Osteoblast (primary cell): Measurements from ENCODE around the gene EPHB3. TPM values are rescaled to one million over a fixed set of nuclear protein-coding genes. Genes with fewer than 3 reads are reported as not detected.

Source experiments
- DNase-seq: peaks from one replicate; pipeline ENCODE4 v3.0.0; 2011; ENCODE audit warnings: low spot score, mixed read lengths; ENCODE audit not compliant: insufficient read length; ENCODE audit errors: missing footprints
- H2AFZ ChIP-seq: 2 replicates; pipeline ENCODE4 v1.6.0; 2011; ENCODE audit warnings: mild to moderate bottlenecking, low read length
- H3K27ac ChIP-seq: 2 replicates; pipeline ENCODE4 v1.5.1; 2011; ENCODE audit warnings: mild to moderate bottlenecking, low read depth, low read length, moderate library complexity
- H3K27me3 ChIP-seq: 2 replicates; pipeline ENCODE4 v1.6.0; 2012; ENCODE audit warnings: mild to moderate bottlenecking, control low read depth, inconsistent platforms, low read length, moderate library complexity; ENCODE audit not compliant: insufficient read depth
- H3K36me3 ChIP-seq: 2 replicates; pipeline ENCODE4 v1.5.1; 2011; ENCODE audit warnings: mild to moderate bottlenecking, low read length, control low read depth, moderate library complexity; ENCODE audit not compliant: insufficient read depth
- H3K4me1 ChIP-seq: 2 replicates; pipeline ENCODE4 v1.5.1; 2011; ENCODE audit warnings: mild to moderate bottlenecking, low read length, control low read depth, moderate library complexity; ENCODE audit not compliant: insufficient read depth
- H3K4me2 ChIP-seq: 2 replicates; pipeline ENCODE4 v1.6.0; 2011; ENCODE audit warnings: mild to moderate bottlenecking, low read length; ENCODE audit not compliant: insufficient read depth
- H3K4me3 ChIP-seq: fragments of 200-600 bp; sonication (generic); 3 replicates; pipeline ENCODE4 v1.5.1; 2012; ENCODE audit warnings: mild to moderate bottlenecking, low read length, inconsistent platforms; ENCODE audit not compliant: insufficient read depth
- H3K79me2 ChIP-seq: 2 replicates; pipeline ENCODE4 v1.6.0; 2012; ENCODE audit warnings: mild to moderate bottlenecking, low read length, control low read depth, inconsistent platforms; ENCODE audit not compliant: insufficient read depth
- H3K9me3 ChIP-seq: 2 replicates; pipeline ENCODE4 v1.5.1; 2011; ENCODE audit warnings: low read depth, low read length, control low read depth
- H4K20me1 ChIP-seq: 2 replicates; pipeline ENCODE4 v1.6.0; 2012; ENCODE audit warnings: mild to moderate bottlenecking, low read length, control low read depth; ENCODE audit not compliant: insufficient read depth
- total RNA-seq: library from RNA; depleted of rRNA; stranded (reverse); fragments of >200 nt; gene quantifications from 2 replicates; pipeline ENCODE4 v1.2.3, GENCODE V29; 2012
- TF ChIP-seq, protein P1 (sequence below): IDR thresholded peaks from 2 replicates; pipeline ENCODE4 v1.5.1; 2011; ENCODE audit warnings: mild to moderate bottlenecking, low read depth, low read length, moderate library complexity; ENCODE audit errors: extremely low read depth

EPHB3 gene
- total RNA-seq, 1 donor: 3.6 TPM

DNA sequence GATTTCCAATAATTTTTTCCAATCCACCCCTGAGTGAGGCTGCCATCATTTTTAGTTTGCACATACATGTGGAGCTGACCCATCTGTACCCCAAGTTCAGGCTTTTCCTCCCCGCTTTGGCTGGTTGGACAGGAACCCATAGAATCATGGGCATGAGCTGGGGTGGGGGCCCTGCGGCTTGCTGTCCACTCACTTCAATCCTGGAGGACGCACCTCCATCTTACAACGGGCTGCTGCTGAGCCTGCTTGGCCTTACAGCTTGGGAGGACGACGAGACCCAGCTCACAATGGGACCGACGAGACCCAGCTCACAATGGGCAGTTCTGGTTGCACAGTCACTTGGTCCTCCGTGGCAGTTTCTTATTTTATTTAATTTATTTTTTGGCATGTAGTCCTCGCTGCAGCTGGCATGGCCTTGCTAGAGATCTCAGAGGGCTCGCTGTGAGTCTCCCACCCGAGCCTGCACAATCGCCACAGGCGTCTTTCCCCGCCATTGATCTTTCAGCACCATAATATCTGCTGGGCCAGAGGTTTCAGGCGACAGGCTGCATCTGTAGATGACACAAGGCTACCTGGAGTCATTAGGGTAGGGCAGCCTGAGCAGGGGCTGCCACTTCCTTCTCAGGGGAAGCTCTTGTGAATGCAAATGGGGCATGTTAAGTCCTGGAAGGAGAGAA, 19.6 kb upstream of the EPHB3 start:
- no peak overlapping the region for H3K27ac ChIP-seq
- TF ChIP-seq, protein P1, sequence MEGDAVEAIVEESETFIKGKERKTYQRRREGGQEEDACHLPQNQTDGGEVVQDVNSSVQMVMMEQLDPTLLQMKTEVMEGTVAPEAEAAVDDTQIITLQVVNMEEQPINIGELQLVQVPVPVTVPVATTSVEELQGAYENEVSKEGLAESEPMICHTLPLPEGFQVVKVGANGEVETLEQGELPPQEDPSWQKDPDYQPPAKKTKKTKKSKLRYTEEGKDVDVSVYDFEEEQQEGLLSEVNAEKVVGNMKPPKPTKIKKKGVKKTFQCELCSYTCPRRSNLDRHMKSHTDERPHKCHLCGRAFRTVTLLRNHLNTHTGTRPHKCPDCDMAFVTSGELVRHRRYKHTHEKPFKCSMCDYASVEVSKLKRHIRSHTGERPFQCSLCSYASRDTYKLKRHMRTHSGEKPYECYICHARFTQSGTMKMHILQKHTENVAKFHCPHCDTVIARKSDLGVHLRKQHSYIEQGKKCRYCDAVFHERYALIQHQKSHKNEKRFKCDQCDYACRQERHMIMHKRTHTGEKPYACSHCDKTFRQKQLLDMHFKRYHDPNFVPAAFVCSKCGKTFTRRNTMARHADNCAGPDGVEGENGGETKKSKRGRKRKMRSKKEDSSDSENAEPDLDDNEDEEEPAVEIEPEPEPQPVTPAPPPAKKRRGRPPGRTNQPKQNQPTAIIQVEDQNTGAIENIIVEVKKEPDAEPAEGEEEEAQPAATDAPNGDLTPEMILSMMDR: no peak
- H3K9me3 ChIP-seq: no peaks in the 10 kb centered on the region
- H3K36me3 ChIP-seq: no peaks in the 10 kb centered on the region
- H3K4me3 ChIP-seq: no peak overlapping the region
- H3K27me3 ChIP-seq: peaks cover 41% of the 10 kb centered on the region
- H3K4me1 ChIP-seq: no peaks in the 10 kb centered on the region
- H2AFZ ChIP-seq: no peak overlapping the region
- DNase-seq: no peak
- no peaks in the 10 kb centered on the region for H4K20me1 ChIP-seq
- no peak overlapping the region for H3K4me2 ChIP-seq
- no peaks in the 10 kb centered on the region for H3K79me2 ChIP-seq

DNA sequence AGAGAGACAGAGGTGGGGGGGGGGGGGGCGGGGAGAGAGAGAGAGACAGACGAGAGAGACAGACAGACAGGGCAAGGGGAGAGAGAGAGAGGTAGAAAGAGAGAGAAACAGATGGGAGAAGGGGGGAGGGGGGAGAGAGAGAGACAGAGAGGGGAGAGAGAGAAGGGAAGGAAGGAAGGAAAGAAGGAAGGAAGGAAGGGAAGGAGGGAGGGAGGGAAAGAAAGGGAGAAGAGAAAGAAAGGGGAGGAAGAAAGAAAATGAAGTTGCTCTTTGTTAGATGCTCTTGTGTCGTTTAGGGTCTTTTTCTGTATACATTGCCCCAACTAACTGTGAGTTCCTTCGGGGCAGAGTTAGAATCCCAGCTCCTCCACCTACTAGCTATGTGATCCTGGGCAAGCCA, 19.0 kb upstream of the EPHB3 start:
- Histone ChIP-seq H3K4me1 (no peaks in the 10 kb centered on the region), H3K79me2 (no peaks in the 10 kb centered on the region), H3K27ac (no peak overlapping the region), H3K9me3 (no peaks in the 10 kb centered on the region), H3K27me3 (peaks cover 37% of the 10 kb centered on the region), H4K20me1 (no peaks in the 10 kb centered on the region), H3K36me3 (no peaks in the 10 kb centered on the region), H3K4me2 (no peak overlapping the region), H3K4me3 (no peak overlapping the region), H2AFZ (no peak overlapping the region)
- TF ChIP-seq, protein P1: no peak
- DNase-seq: no peak

DNA sequence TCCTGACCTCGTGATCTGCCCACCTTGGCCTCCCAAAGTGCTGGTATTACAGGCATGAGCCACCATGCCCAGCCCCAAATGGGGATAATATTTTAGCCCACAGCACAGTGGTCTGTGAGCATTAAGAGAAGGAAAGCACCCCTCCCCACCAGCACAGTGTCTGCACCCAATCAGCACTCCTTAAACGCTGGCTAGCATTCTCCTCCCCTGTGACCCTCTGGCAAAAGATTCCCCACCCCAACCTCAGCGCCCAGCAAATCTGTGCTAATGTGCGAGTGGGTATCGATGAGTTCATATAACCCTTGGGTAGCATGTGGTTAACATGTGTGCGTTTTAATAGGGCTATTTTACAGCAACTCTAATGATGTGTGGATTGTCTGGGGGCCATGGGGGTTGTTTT, 18.3 kb upstream of the EPHB3 start:
- TF ChIP-seq, protein P1: no peak
- H3K27ac ChIP-seq: no peak overlapping the region
- H4K20me1 ChIP-seq: no peaks in the 10 kb centered on the region
- no peaks in the 10 kb centered on the region for H3K9me3 ChIP-seq
- no peak for DNase-seq
- H3K4me3 ChIP-seq: no peak overlapping the region
- no peaks in the 10 kb centered on the region for H3K4me1 ChIP-seq
- no peaks in the 10 kb centered on the region for H3K79me2 ChIP-seq
- no peak overlapping the region for H3K4me2 ChIP-seq
- H3K36me3 ChIP-seq: no peaks in the 10 kb centered on the region
- H3K27me3 ChIP-seq: peaks cover 31% of the 10 kb centered on the region
- no peak overlapping the region for H2AFZ ChIP-seq

DNA sequence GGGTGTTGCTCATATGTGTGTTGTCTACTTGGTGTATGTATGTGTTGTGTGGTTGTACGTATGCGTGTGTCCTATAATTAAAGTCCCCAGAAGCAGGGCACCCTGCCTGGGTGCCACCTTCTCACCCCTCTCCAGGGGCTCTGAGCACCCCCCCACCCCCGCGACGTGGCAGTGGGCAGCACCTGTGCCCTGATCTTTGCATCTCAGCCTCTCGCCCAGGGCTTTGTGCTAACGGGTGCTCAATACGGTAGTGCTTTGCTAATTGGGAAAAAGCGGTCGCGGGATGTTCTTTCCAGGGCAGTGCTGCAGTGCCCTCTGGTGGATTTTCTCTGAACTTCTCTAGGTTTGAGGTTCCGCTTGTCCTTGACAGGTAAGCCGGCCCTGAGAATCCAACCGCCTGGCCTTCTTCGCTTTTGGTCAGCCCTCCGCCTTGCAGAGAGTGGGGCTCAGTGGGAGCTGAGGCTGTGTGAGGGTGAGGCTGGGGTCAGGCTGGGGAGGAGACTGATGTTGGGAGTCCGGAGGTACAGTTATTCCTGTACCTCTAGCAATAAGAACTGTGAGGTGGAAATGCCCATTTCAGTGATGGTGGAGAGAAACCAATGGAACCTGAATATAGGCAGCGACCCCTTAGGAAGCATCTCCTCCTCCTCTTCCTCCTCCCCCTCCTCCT, 17.6 kb upstream of the EPHB3 start:
- H3K4me2 ChIP-seq: peak overlapping the region; percentile 45
- peak overlapping the region; percentile 20 for H2AFZ ChIP-seq
- peak; percentile 96 for DNase-seq

More for the DNA sequence above, 17.6 kb upstream of the EPHB3 start:
- peaks cover 24% of the 10 kb centered on the region for H3K27me3 ChIP-seq
- no peaks in the 10 kb centered on the region for H3K36me3 ChIP-seq
- no peaks in the 10 kb centered on the region for H3K9me3 ChIP-seq
- TF ChIP-seq, protein P1: peak; percentile 86
- H3K4me1 ChIP-seq: no peaks in the 10 kb centered on the region
- no peak overlapping the region for H3K4me3 ChIP-seq
- no peak overlapping the region for H3K27ac ChIP-seq
- no peaks in the 10 kb centered on the region for H4K20me1 ChIP-seq
- no peaks in the 10 kb centered on the region for H3K79me2 ChIP-seq
